WTC11 (cell line): Measurements from ENCODE around the gene MAEA. TPM values are rescaled to one million over a fixed set of nuclear protein-coding genes. Genes with fewer than 3 reads are reported as not detected.

Experiments used
- ATF1 ChIP-seq: sonication (generic); formaldehyde crosslinking; IDR thresholded peaks from 2 replicates; pipeline ENCODE4 v1.8.1; 2023; ENCODE audit warnings: mild to moderate bottlenecking, moderate library complexity, missing genetic modification reagents
- CREM ChIP-seq: sonication (generic); formaldehyde crosslinking; IDR thresholded peaks from 2 replicates; pipeline ENCODE4 v1.8.1; 2022; ENCODE audit warnings: mild to moderate bottlenecking, missing genetic modification reagents, moderate library complexity
- EMX1 ChIP-seq: fragments of 250-450 bp; sonication (Bioruptor Pico); IDR thresholded peaks from 2 replicates; pipeline ENCODE4 v1.8.0; 2021; ENCODE audit warnings: mild to moderate bottlenecking
- ETV6 ChIP-seq: sonication (generic); formaldehyde crosslinking; IDR thresholded peaks from 2 replicates; pipeline ENCODE4 v1.8.1; 2022; ENCODE audit warnings: mild to moderate bottlenecking, missing genetic modification reagents
- FOXJ3 ChIP-seq: sonication (generic); formaldehyde crosslinking; IDR thresholded peaks from 2 replicates; pipeline ENCODE4 v1.9.0; 2021; ENCODE audit warnings: missing genetic modification reagents, mild to moderate bottlenecking, borderline replicate concordance
- FOXK1 ChIP-seq: sonication (generic); formaldehyde crosslinking; IDR thresholded peaks from 2 replicates; pipeline ENCODE4 v1.8.0; 2022; ENCODE audit warnings: mild to moderate bottlenecking, moderate library complexity, missing genetic modification reagents
- JAZF1 ChIP-seq: fragments of 250-450 bp; sonication (Bioruptor Pico); IDR thresholded peaks from 2 replicates; pipeline ENCODE4 v1.9.0; 2021; ENCODE audit warnings: moderate library complexity, mild to moderate bottlenecking, inconsistent platforms
- KAT7 ChIP-seq: sonication (generic); formaldehyde crosslinking; IDR thresholded peaks from 2 replicates; pipeline ENCODE4 v1.8.1; 2023; ENCODE audit warnings: missing genetic modification reagents, mild to moderate bottlenecking, borderline replicate concordance
- NFYB ChIP-seq: sonication (generic); formaldehyde crosslinking; conservative IDR thresholded peaks from 2 replicates; pipeline ENCODE4 v1.8.0; 2022; ENCODE audit warnings: low read depth, missing genetic modification reagents
- OVOL2 ChIP-seq: fragments of 250-450 bp; sonication (Bioruptor Pico); IDR thresholded peaks from 2 replicates; pipeline ENCODE4 v1.9.0; 2021; ENCODE audit warnings: mild to moderate bottlenecking, borderline replicate concordance
- PRRX2 ChIP-seq: fragments of 250-450 bp; sonication (Bioruptor Pico); IDR thresholded peaks from 2 replicates; pipeline ENCODE4 v1.8.0; 2021; ENCODE audit warnings: mild to moderate bottlenecking
- RELA ChIP-seq: sonication (generic); formaldehyde crosslinking; IDR thresholded peaks from 2 replicates; pipeline ENCODE4 v1.8.1; 2022; ENCODE audit warnings: missing genetic modification reagents, mild to moderate bottlenecking, borderline replicate concordance
- TEAD1 ChIP-seq: sonication (generic); formaldehyde crosslinking; IDR thresholded peaks from 2 replicates; pipeline ENCODE4 v1.8.0; 2022; ENCODE audit warnings: mild to moderate bottlenecking, missing genetic modification reagents
- TEAD4 ChIP-seq: sonication (generic); formaldehyde crosslinking; IDR thresholded peaks from 2 replicates; pipeline ENCODE4 v1.8.0; 2022; ENCODE audit warnings: mild to moderate bottlenecking, missing genetic modification reagents
- TP53 ChIP-seq: sonication (generic); formaldehyde crosslinking; IDR thresholded peaks from 2 replicates; pipeline ENCODE4 v1.8.1; 2023; ENCODE audit warnings: mild to moderate bottlenecking, missing genetic modification reagents
- ZBTB21 ChIP-seq: sonication (generic); formaldehyde crosslinking; IDR thresholded peaks from 2 replicates; pipeline ENCODE4 v1.8.1; 2023; ENCODE audit warnings: mild to moderate bottlenecking, missing genetic modification reagents, borderline replicate concordance
- ZNF121 ChIP-seq: sonication (generic); formaldehyde crosslinking; IDR thresholded peaks from 2 replicates; pipeline ENCODE4 v1.8.0; 2023; ENCODE audit warnings: missing genetic modification reagents
- ZNF138 ChIP-seq: sonication (generic); formaldehyde crosslinking; conservative IDR thresholded peaks from 2 replicates; pipeline ENCODE4 v1.8.1; 2022; ENCODE audit warnings: mild to moderate bottlenecking, moderate library complexity, missing genetic modification reagents
- ZNF232 ChIP-seq: sonication (generic); formaldehyde crosslinking; IDR thresholded peaks from 2 replicates; pipeline ENCODE4 v1.8.0; 2022; ENCODE audit warnings: mild to moderate bottlenecking, missing genetic modification reagents
- total RNA-seq: library from RNA; stranded (reverse); gene quantifications from 3 replicates; pipeline ENCODE4 v1.2.3, GENCODE V29; 2021
- TF ChIP-seq, protein P1 (sequence below): sonication (generic); formaldehyde crosslinking; IDR thresholded peaks from 2 replicates; pipeline ENCODE4 v1.8.1; 2022; ENCODE audit warnings: low read depth, mild to moderate bottlenecking, moderate library complexity, missing genetic modification reagents, borderline replicate concordance
- TF ChIP-seq, protein P2 (sequence below): sonication (generic); formaldehyde crosslinking; IDR thresholded peaks from 2 replicates; pipeline ENCODE4 v1.8.1; 2022; ENCODE audit warnings: mild to moderate bottlenecking, missing genetic modification reagents, moderate library complexity, borderline replicate concordance
- TF ChIP-seq, protein P3 (sequence below): sonication (generic); formaldehyde crosslinking; conservative IDR thresholded peaks from 2 replicates; pipeline ENCODE4 v1.8.1; 2022; ENCODE audit warnings: mild to moderate bottlenecking, missing genetic modification reagents
- TF ChIP-seq, protein P4 (sequence below): sonication (generic); formaldehyde crosslinking; IDR thresholded peaks from 2 replicates; pipeline ENCODE4 v1.8.0; 2022; ENCODE audit warnings: mild to moderate bottlenecking, missing genetic modification reagents
- TF ChIP-seq, protein P5 (sequence below): sonication (generic); formaldehyde crosslinking; IDR thresholded peaks from 2 replicates; pipeline ENCODE4 v1.8.1; 2022; ENCODE audit warnings: low read depth, missing genetic modification reagents, borderline replicate concordance
- TF ChIP-seq, protein P6 (sequence below): sonication (generic); formaldehyde crosslinking; IDR thresholded peaks from 2 replicates; pipeline ENCODE4 v1.8.0; 2023; ENCODE audit warnings: mild to moderate bottlenecking, missing genetic modification reagents
- TF ChIP-seq, protein P7 (sequence below): fragments of 250-450 bp; sonication (Bioruptor Pico); IDR thresholded peaks from 2 replicates; pipeline ENCODE4 v2.1.2; 2022; ENCODE audit warnings: mild to moderate bottlenecking, moderate library complexity

The MAEA gene
- total RNA-seq, 1 experiment from 2014 or later = 86.9 TPM

DNA sequence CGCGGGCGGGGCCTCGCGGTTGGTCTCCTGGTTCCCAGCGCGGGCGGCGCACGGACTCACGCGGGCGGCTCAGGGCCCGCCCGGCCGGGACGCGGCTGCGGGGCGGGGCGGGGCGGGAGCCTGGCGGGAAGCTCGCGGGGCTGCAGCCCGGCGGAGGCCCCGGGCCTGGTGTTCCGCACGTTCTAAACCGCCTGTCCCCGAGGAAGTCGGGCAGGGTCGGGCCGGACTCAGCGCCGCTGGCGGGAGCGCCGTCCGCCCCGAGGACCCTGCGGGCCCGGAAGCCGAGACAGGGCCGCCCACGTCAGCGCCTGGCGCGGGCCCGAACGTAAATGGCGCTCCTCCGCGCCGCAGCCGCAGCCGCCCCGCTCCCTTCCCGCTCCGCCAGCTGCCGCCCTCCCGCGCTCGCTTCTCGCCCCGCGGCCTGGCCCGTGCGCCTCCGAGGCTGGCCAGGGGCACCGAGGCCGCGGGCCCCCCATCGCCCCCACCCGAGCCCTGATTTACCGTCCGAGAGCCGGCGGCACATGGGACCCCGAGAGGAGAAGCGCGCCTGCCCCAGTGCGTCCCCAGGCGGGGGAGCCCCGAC lies 40.5 kb upstream of the MAEA start (continued):
- TF ChIP-seq, protein P1, sequence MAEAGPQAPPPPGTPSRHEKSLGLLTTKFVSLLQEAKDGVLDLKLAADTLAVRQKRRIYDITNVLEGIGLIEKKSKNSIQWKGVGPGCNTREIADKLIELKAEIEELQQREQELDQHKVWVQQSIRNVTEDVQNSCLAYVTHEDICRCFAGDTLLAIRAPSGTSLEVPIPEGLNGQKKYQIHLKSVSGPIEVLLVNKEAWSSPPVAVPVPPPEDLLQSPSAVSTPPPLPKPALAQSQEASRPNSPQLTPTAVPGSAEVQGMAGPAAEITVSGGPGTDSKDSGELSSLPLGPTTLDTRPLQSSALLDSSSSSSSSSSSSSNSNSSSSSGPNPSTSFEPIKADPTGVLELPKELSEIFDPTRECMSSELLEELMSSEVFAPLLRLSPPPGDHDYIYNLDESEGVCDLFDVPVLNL (CRISPR knock-in tag) = no peak
- no peak for TF ChIP-seq FOXJ3 (CRISPR knock-in tag)
- no peak for TF ChIP-seq ZNF121 (CRISPR knock-in tag)
- no peak for TF ChIP-seq TEAD1 (CRISPR knock-in tag)
- TF ChIP-seq ATF1 (CRISPR knock-in tag) = no peak
- no peak for TF ChIP-seq ZNF232 (CRISPR knock-in tag)
- no peak for TF ChIP-seq ZNF138 (CRISPR knock-in tag)
- TF ChIP-seq OVOL2 (CRISPR knock-in tag) = no peak
- TF ChIP-seq, protein P2, sequence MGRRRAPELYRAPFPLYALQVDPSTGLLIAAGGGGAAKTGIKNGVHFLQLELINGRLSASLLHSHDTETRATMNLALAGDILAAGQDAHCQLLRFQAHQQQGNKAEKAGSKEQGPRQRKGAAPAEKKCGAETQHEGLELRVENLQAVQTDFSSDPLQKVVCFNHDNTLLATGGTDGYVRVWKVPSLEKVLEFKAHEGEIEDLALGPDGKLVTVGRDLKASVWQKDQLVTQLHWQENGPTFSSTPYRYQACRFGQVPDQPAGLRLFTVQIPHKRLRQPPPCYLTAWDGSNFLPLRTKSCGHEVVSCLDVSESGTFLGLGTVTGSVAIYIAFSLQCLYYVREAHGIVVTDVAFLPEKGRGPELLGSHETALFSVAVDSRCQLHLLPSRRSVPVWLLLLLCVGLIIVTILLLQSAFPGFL (CRISPR knock-in tag) = no peak
- TF ChIP-seq PRRX2 (CRISPR knock-in tag) = no peak
- TF ChIP-seq JAZF1 = no peak
- TF ChIP-seq, protein P3, sequence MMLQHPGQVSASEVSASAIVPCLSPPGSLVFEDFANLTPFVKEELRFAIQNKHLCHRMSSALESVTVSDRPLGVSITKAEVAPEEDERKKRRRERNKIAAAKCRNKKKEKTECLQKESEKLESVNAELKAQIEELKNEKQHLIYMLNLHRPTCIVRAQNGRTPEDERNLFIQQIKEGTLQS = no peak
- no peak for TF ChIP-seq ZBTB21
- TF ChIP-seq, protein P4, sequence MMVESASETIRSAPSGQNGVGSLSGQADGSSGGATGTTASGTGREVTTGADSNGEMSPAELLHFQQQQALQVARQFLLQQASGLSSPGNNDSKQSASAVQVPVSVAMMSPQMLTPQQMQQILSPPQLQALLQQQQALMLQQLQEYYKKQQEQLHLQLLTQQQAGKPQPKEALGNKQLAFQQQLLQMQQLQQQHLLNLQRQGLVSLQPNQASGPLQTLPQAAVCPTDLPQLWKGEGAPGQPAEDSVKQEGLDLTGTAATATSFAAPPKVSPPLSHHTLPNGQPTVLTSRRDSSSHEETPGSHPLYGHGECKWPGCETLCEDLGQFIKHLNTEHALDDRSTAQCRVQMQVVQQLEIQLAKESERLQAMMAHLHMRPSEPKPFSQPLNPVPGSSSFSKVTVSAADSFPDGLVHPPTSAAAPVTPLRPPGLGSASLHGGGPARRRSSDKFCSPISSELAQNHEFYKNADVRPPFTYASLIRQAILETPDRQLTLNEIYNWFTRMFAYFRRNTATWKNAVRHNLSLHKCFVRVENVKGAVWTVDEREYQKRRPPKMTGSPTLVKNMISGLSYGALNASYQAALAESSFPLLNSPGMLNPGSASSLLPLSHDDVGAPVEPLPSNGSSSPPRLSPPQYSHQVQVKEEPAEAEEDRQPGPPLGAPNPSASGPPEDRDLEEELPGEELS (CRISPR knock-in tag) = 0 out of 2 replicates have a peak, but pooled peaks have one; percentile 45
- no peak for TF ChIP-seq RELA (CRISPR knock-in tag)
- peak; percentile 54; the same call in 1 of the 2 replicates for TF ChIP-seq CREM (CRISPR knock-in tag)
- TF ChIP-seq, protein P5, sequence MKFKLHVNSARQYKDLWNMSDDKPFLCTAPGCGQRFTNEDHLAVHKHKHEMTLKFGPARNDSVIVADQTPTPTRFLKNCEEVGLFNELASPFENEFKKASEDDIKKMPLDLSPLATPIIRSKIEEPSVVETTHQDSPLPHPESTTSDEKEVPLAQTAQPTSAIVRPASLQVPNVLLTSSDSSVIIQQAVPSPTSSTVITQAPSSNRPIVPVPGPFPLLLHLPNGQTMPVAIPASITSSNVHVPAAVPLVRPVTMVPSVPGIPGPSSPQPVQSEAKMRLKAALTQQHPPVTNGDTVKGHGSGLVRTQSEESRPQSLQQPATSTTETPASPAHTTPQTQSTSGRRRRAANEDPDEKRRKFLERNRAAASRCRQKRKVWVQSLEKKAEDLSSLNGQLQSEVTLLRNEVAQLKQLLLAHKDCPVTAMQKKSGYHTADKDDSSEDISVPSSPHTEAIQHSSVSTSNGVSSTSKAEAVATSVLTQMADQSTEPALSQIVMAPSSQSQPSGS (CRISPR knock-in tag) = no peak
- TF ChIP-seq FOXK1 (CRISPR knock-in tag) = peak; percentile 37; the same call in 1 of the 2 replicates
- TF ChIP-seq, protein P6, sequence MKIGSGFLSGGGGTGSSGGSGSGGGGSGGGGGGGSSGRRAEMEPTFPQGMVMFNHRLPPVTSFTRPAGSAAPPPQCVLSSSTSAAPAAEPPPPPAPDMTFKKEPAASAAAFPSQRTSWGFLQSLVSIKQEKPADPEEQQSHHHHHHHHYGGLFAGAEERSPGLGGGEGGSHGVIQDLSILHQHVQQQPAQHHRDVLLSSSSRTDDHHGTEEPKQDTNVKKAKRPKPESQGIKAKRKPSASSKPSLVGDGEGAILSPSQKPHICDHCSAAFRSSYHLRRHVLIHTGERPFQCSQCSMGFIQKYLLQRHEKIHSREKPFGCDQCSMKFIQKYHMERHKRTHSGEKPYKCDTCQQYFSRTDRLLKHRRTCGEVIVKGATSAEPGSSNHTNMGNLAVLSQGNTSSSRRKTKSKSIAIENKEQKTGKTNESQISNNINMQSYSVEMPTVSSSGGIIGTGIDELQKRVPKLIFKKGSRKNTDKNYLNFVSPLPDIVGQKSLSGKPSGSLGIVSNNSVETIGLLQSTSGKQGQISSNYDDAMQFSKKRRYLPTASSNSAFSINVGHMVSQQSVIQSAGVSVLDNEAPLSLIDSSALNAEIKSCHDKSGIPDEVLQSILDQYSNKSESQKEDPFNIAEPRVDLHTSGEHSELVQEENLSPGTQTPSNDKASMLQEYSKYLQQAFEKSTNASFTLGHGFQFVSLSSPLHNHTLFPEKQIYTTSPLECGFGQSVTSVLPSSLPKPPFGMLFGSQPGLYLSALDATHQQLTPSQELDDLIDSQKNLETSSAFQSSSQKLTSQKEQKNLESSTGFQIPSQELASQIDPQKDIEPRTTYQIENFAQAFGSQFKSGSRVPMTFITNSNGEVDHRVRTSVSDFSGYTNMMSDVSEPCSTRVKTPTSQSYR (CRISPR knock-in tag) = no peak
- TF ChIP-seq ETV6 (CRISPR knock-in tag) = peak; percentile 31; the same call in 1 of the 2 replicates
- no peak for TF ChIP-seq KAT7
- TF ChIP-seq, protein P7, sequence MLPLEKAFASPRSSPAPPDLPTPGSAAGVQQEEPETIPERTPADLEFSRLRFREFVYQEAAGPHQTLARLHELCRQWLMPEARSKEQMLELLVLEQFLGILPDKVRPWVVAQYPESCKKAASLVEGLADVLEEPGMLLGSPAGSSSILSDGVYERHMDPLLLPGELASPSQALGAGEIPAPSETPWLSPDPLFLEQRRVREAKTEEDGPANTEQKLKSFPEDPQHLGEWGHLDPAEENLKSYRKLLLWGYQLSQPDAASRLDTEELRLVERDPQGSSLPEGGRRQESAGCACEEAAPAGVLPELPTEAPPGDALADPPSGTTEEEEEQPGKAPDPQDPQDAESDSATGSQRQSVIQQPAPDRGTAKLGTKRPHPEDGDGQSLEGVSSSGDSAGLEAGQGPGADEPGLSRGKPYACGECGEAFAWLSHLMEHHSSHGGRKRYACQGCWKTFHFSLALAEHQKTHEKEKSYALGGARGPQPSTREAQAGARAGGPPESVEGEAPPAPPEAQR (CRISPR knock-in tag) = no peak
- peak; percentile 33 for TF ChIP-seq NFYB (CRISPR knock-in tag)
- TF ChIP-seq EMX1 = no peak
- peak; percentile 40 for TF ChIP-seq TP53 (CRISPR knock-in tag)
- TF ChIP-seq TEAD4 (CRISPR knock-in tag) = peak; percentile 52; the same call in 1 of the 2 replicates
